Measurements from ENCODE around the gene TMEM95.

Gene TMEM95

GRCh38 chr17:7355053-7355452 is at the start of gene TMEM95:
TMEM95 (plus strand) TSS chr17:7355156; CDS start chr17:7355205, 49 bp downstream.
- peak within 1 kb of the TSS; percentile 54 for H3K27ac Mint-ChIP-seq
- ATAC-seq (ENCODE audit: low read depth) (no peak), DNase-seq (ENCODE audit: low spot score in 2 of 2) (no peak)
- H3K27me3 Mint-ChIP-seq: no peaks in the 10 kb centered on the region
- H3K4me1 Mint-ChIP-seq: peaks cover 23% of the 10 kb centered on the region
- no peaks in the 10 kb centered on the region for H3K9me3 Mint-ChIP-seq
- no peak within 1 kb of the TSS for H3K4me3 Mint-ChIP-seq
- H3K36me3 Mint-ChIP-seq: no peaks in the 10 kb centered on the region

- DNase-seq (ENCODE audit: low spot score in 2 of 2) (peak; percentile 96 to 99), ATAC-seq (ENCODE audit: low read depth) (peak; percentile 69)
- peaks cover 27% of the 10 kb centered on the region for H3K4me1 Mint-ChIP-seq
- no peaks in the 10 kb centered on the region for H3K9me3 Mint-ChIP-seq
- peak within 1 kb of the TSS; percentile 97 for H3K27ac Mint-ChIP-seq
- H3K4me3 Mint-ChIP-seq: peak within 1 kb of the TSS; percentile 88
- H3K27me3 Mint-ChIP-seq: no peaks in the 10 kb centered on the region
- peaks cover 24% of the 10 kb centered on the region for H3K36me3 Mint-ChIP-seq
Measured at GRCh38 chr17:7306911-7307685, 47.9 kb upstream of the TMEM95 start, which contains the start of gene EIF5A. EIF5A (plus strand) TSS chr17:7307628; CDS start chr17:7309636, 2,008 bp downstream.

DNA sequence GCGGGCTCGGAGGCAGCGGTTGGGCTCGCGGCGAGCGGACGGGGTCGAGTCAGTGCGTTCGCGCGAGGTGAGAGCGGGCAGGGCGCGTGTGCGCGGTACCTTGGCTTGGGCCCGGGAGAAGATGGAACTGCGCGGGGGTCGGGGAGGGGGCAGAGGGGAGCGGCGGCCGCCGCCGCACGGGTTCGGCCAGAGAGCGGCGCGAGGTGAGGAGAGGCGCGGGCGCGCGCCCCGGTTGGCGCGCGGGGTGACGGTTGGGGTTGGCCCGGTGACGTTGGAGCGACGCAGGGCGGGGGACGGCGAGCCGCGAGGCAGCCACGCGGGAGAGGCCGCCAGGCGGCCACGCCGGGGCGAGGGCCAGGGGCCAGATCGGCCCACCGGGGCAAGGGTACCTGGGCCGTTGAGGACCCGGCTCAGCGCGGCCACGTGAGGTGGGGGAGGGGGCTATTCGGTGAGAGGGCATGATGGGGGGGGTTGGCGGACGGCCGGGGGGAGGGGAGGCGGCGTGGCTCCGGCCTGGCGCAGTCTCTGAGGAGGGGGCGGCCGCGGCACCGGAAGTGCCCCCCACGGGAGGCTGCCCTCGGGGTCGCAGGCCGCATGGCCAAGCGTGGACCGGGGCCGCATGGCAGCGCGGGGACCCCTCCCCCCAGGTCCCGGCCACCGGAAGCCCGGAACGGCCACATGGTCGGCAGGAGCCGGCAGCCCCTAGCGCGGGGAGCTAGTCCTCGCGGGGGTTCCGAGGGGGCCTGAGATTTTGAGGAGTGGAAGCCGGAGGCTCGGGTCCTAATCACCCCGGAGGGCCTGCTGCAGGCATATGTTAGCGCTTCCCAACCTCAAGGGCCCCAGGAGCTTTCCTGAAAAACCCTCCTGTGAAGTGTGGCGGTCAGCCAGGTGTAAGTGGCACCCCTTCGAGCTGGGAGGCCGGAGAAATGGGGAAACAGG is 47.0 kb upstream of the TMEM95 start:
- H3K4me1 Mint-ChIP-seq: peaks cover 32% of the 10 kb centered on the region
- H3K27me3 Mint-ChIP-seq: no peaks in the 10 kb centered on the region
- peak overlapping the region; percentile 97 for H3K27ac Mint-ChIP-seq
- H3K4me3 Mint-ChIP-seq: peak overlapping the region; percentile 88
- no peaks in the 10 kb centered on the region for H3K9me3 Mint-ChIP-seq
- H3K36me3 Mint-ChIP-seq: peaks cover 31% of the 10 kb centered on the region
- DNase-seq (ENCODE audit: low spot score in 2 of 2): peak in 1 of 2 donors; percentile 65
- ATAC-seq (ENCODE audit: low read depth): peak; percentile 25

- peaks cover 35% of the 10 kb centered on the region for H3K4me1 Mint-ChIP-seq
- DNase-seq (ENCODE audit: low spot score in 2 of 2): peak; percentile 74 to 85
- peak; percentile 32 for ATAC-seq (ENCODE audit: low read depth)
- H3K9me3 Mint-ChIP-seq: no peaks in the 10 kb centered on the region
- peak overlapping the region; percentile 88 for H3K4me3 Mint-ChIP-seq
- peak overlapping the region; percentile 97 for H3K27ac Mint-ChIP-seq
- peaks cover 35% of the 10 kb centered on the region for H3K36me3 Mint-ChIP-seq
- no peaks in the 10 kb centered on the region for H3K27me3 Mint-ChIP-seq
Measured at GRCh38 chr17:7308625-7309433, 46.1 kb upstream of the TMEM95 start.

DNA sequence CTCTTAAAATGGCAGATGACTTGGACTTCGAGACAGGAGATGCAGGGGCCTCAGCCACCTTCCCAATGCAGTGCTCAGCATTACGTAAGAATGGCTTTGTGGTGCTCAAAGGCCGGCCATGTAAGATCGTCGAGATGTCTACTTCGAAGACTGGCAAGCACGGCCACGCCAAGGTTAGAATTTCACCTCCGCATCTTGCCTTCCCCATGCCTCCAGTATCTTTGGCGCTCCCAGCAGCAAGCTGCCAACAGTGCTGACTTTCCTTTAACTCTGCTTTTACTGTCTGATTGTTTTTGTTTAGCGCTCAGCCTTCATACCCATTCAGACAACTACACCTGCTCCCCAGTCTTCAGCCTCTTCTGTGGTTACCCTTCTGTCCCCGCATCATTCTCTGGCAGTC is 45.3 kb upstream of the TMEM95 start:
- H3K36me3 Mint-ChIP-seq: peaks cover 37% of the 10 kb centered on the region
- DNase-seq (ENCODE audit: low spot score in 2 of 2): no peak
- H3K4me1 Mint-ChIP-seq: peaks cover 41% of the 10 kb centered on the region
- H3K27me3 Mint-ChIP-seq: no peaks in the 10 kb centered on the region
- H3K27ac Mint-ChIP-seq: peak overlapping the region; percentile 97
- ATAC-seq (ENCODE audit: low read depth): no peak
- H3K9me3 Mint-ChIP-seq: no peaks in the 10 kb centered on the region
- peak overlapping the region; percentile 88 for H3K4me3 Mint-ChIP-seq

GRCh38 chr17:7311110-7311705 is 43.7 kb upstream of the TMEM95 start:
- Mint-ChIP-seq H3K36me3 (peaks cover 39% of the 10 kb centered on the region), H3K4me1 (peaks cover 44% of the 10 kb centered on the region), H3K27me3 (no peaks in the 10 kb centered on the region), H3K4me3 (peak overlapping the region; percentile 83), H3K9me3 (no peaks in the 10 kb centered on the region), H3K27ac (peak overlapping the region; percentile 92)
- DNase-seq (ENCODE audit: low spot score in 2 of 2) (no peak), ATAC-seq (ENCODE audit: low read depth) (no peak)

GRCh38 chr17:7312432-7313087 is 42.4 kb upstream of the TMEM95 start:
- DNase-seq (ENCODE audit: low spot score in 2 of 2): no peak
- no peak overlapping the region for H3K4me3 Mint-ChIP-seq
- no peak for ATAC-seq (ENCODE audit: low read depth)
- H3K27me3 Mint-ChIP-seq: no peaks in the 10 kb centered on the region
- H3K36me3 Mint-ChIP-seq: peaks cover 37% of the 10 kb centered on the region
- H3K4me1 Mint-ChIP-seq: peaks cover 47% of the 10 kb centered on the region
- no peaks in the 10 kb centered on the region for H3K9me3 Mint-ChIP-seq
- peak overlapping the region; percentile 98 for H3K27ac Mint-ChIP-seq

DNA sequence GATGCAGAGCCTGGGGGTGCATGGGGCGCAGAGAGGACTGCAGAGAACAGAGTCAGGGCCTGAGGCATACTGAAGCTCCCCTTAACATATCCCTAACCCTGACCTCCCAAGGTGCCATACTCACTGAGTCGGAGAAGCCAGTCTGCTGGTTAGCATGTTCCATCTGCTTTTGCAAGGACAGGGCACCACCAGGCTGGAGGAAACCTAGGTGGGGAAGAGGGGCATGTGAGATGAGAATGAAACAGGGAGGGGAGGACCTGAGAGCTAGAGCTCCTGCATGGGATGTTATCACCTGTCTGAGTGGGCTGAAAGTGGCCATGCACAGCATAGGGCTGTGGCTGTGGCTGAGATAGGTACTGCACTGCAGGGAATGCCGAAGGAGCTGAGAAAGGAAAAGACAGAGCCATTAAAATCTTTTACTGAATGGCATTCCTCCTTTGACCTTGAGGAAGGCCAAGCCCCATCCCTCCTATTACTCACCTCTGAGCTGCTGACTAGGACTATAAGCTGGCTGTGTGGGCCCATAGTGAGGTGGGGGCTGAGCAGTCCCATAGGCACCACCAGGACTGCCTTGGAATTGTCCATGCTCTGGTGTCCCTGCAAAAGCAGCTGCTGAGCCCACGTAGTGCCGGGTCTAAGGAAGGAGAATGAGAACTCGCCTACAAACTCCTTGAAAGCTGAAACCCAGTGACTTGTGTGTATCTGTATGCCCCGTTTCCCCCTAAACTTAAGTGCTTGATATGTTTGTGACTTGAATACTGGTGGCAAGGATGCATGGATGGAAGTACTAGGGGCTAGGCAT is 41.7 kb upstream of the TMEM95 start:
- Mint-ChIP-seq H3K4me1 (peaks cover 47% of the 10 kb centered on the region), H3K4me3 (peak overlapping the region; percentile 55), H3K27me3 (no peaks in the 10 kb centered on the region), H3K36me3 (peaks cover 40% of the 10 kb centered on the region), H3K27ac (peak overlapping the region; percentile 98), H3K9me3 (no peaks in the 10 kb centered on the region)
- ATAC-seq (ENCODE audit: low read depth): no peak
- DNase-seq (ENCODE audit: low spot score in 2 of 2): no peak

GRCh38 chr17:7313890-7314718 is 40.9 kb upstream of the TMEM95 start:
- no peaks in the 10 kb centered on the region for H3K27me3 Mint-ChIP-seq
- peak overlapping the region; percentile 98 for H3K27ac Mint-ChIP-seq
- ATAC-seq (ENCODE audit: low read depth) (no peak), DNase-seq (ENCODE audit: low spot score in 2 of 2) (no peak)
- peaks cover 40% of the 10 kb centered on the region for H3K36me3 Mint-ChIP-seq
- H3K4me3 Mint-ChIP-seq: peak overlapping the region; percentile 85
- H3K9me3 Mint-ChIP-seq: no peaks in the 10 kb centered on the region
- H3K4me1 Mint-ChIP-seq: peaks cover 45% of the 10 kb centered on the region

DNA sequence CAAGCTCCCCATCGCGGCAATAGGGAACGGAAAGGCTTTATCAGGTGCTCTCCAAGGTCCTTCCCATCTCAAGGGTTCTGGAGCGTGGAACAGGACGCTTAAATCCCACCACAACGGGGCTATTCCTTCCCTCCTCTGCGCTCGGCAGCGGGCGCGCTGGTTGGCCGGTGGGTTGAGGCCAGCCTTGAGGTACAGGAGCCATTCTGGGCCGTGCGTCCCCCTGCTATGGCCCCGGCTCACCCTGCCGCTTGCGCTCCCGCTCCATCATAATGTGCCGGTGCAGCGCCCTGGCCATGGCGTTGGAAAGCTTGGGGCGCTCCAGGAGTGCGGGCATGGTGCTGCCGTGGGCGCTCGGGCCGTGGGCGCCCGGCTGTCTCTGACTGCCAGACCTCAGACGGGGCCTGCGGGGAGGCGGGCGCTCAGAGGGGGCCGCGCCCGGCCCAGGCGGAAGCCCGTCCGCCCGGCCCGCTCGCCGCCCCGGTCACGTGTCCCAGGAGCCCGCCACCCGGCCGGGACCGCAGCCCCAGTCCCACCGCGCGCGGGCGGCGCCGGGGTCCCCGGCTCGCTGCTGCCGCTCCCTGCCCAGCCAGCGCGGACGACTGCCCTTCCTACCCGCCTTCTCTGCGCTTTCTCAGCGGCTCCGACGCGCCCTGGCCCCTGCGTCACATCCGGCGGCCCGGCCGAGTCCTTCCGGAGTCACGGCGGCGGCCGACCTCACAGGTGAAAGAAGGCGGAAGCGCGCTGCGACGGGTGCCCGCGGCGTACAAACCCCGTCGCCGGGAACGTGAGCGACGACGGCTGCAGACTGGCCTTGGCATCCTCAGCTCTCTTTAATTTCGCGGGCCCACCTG is 40.0 kb upstream of the TMEM95 start, which contains the start of gene GPS2:
Gene GPS2, minus strand, starts transcription at position 642 of the 851 bp plus-strand sequence. Its CDS starts 308 bp downstream, at position 334.
- H3K4me3 Mint-ChIP-seq: peak within 1 kb of the TSS; percentile 98
- DNase-seq (ENCODE audit: low spot score in 2 of 2) (peak; percentile 87 to 96), ATAC-seq (ENCODE audit: low read depth) (peak; percentile 92)
- no peaks in the 10 kb centered on the region for H3K27me3 Mint-ChIP-seq
- H3K9me3 Mint-ChIP-seq: no peaks in the 10 kb centered on the region
- peaks cover 37% of the 10 kb centered on the region for H3K4me1 Mint-ChIP-seq
- peaks cover 36% of the 10 kb centered on the region for H3K36me3 Mint-ChIP-seq
- H3K27ac Mint-ChIP-seq: peak within 1 kb of the TSS; percentile 98
